ENCODE data around the gene HELZ2.

- TF ChIP-seq CTCF (IDR thresholded peaks at IDR 0.05) = no peak
- no peak for TF ChIP-seq EP300 (IDR thresholded peaks at IDR 0.05)
- TF ChIP-seq POLR2A (IDR thresholded peaks at IDR 0.05) = no peak
Observed at GRCh38 chr20:63582382-63583063, 8.5 kb upstream of the HELZ2 start.
